CD14-positive monocyte (primary cell): ENCODE measurements around the gene COL2A1. TPM values are rescaled to one million over a fixed set of nuclear protein-coding genes. Genes with fewer than 3 reads are reported as not detected.

Source experiments
- DNase-seq, 3 donors: peaks; one replicate each; pipeline ENCODE4 v3.0.0-alpha.2; 2011 to 2022
- H2AFZ ChIP-seq: 2 replicates; pipeline ENCODE4 v1.6.0; 2012; ENCODE audit warnings: mild to moderate bottlenecking, low read depth, low read length, inconsistent platforms; ENCODE audit not compliant: insufficient read depth, poor library complexity, severe bottlenecking
- H3K27ac ChIP-seq, 2 donors: 1 replicate in 1 of 2; 2 replicates in 1 of 2; pipeline ENCODE4 v1.5.1; 2012 to 2013; ENCODE audit warnings: low read length in 2 of 2, control low read depth in 1 of 2, inconsistent platforms in 1 of 2, low read depth in 1 of 2, mild to moderate bottlenecking in 1 of 2
- H3K27me3 ChIP-seq, 2 donors: one replicate each; pipeline versions ENCODE4 v1.6.0 to v1.6.1; 2011 to 2013; ENCODE audit warnings: low read length in 2 of 2; ENCODE audit not compliant: control insufficient read depth in 2 of 2, insufficient read depth in 2 of 2
- H3K36me3 ChIP-seq, 2 donors: replicated peaks in 1 of 2; 1 replicate in 1 of 2; 2 replicates in 1 of 2; pipeline versions ENCODE4 v1.5.1 to v1.6.1; 2012 to 2013; ENCODE audit warnings: low read length in 2 of 2, control low read depth in 1 of 2, inconsistent platforms in 1 of 2, mild to moderate bottlenecking in 1 of 2; ENCODE audit not compliant: insufficient read depth in 2 of 2, control insufficient read depth in 1 of 2
- H3K4me1 ChIP-seq, 2 donors: 1 replicate in 1 of 2; 2 replicates in 1 of 2; pipeline versions ENCODE4 v1.5.1 to v1.6.1; 2012 to 2013; ENCODE audit warnings: low read length in 2 of 2, control low read depth in 1 of 2, inconsistent platforms in 1 of 2, mild to moderate bottlenecking in 1 of 2, moderate library complexity in 1 of 2; ENCODE audit not compliant: insufficient read depth in 2 of 2, control insufficient read depth in 1 of 2
- H3K4me2 ChIP-seq: replicated peaks from 2 replicates; pipeline ENCODE3; 2012; ENCODE audit warnings: low read length, moderate library complexity, mild to moderate bottlenecking; ENCODE audit not compliant: poor library complexity, severe bottlenecking; ENCODE audit errors: extremely low read depth
- H3K4me3 ChIP-seq, 3 experiments: fragments of 200-600 bp in 1 of 3; sonication (generic) in 1 of 3; replicated peaks in 1 of 3; 1 replicate in 2 of 3; 2 replicates in 1 of 3; pipeline ENCODE4 v1.5.1; 2011 to 2013; ENCODE audit warnings: low read length in 3 of 3, mild to moderate bottlenecking in 3 of 3, control low read depth in 2 of 3, low read depth in 2 of 3, inconsistent platforms in 1 of 3, moderate library complexity in 1 of 3
- H3K79me2 ChIP-seq: 2 replicates; pipeline ENCODE4 v1.6.0; 2012; ENCODE audit warnings: mild to moderate bottlenecking, control low read depth, inconsistent platforms, low read length, moderate library complexity; ENCODE audit not compliant: insufficient read depth
- H3K9ac ChIP-seq: 2 replicates; pipeline ENCODE4 v1.6.0; 2017; ENCODE audit warnings: low read length, mild to moderate bottlenecking; ENCODE audit not compliant: insufficient read depth, poor library complexity, severe bottlenecking
- H3K9me3 ChIP-seq, 2 donors: replicated peaks in 1 of 2; 1 replicate in 1 of 2; 2 replicates in 1 of 2; pipeline versions ENCODE4 v1.5.1 to v1.6.1; 2012 to 2013; ENCODE audit warnings: low read length in 2 of 2, control low read depth in 1 of 2; ENCODE audit not compliant: control insufficient read depth in 1 of 2, insufficient read depth in 1 of 2
- H4K20me1 ChIP-seq: 2 replicates; pipeline ENCODE4 v1.6.0; 2012; ENCODE audit warnings: mild to moderate bottlenecking, low read length, control low read depth, moderate library complexity; ENCODE audit not compliant: insufficient read depth
- H3K27ac Mint-ChIP-seq, 7 donors: one replicate each; pipeline ENCODE4 v1.8.0; 2020; ENCODE audit warnings: mild to moderate bottlenecking in 7 of 7, mixed read lengths in 7 of 7, moderate library complexity in 6 of 7, inconsistent platforms in 2 of 7
- H3K27me3 Mint-ChIP-seq, 3 donors: one replicate each; pipeline ENCODE4 v1.8.0; 2021 to 2022; ENCODE audit warnings: low read depth in 3 of 3, mild to moderate bottlenecking in 3 of 3, mixed read lengths in 3 of 3, moderate library complexity in 3 of 3, inconsistent platforms in 1 of 3
- H3K36me3 Mint-ChIP-seq, 2 donors: one replicate each; pipeline ENCODE4 v1.8.0; 2020; ENCODE audit warnings: mixed read lengths in 2 of 2, inconsistent platforms in 1 of 2, mild to moderate bottlenecking in 1 of 2
- H3K4me1 Mint-ChIP-seq: one replicate; pipeline ENCODE4 v1.8.0; 2020; ENCODE audit warnings: mild to moderate bottlenecking, mixed read lengths
- H3K4me3 Mint-ChIP-seq, 2 donors: one replicate each; pipeline ENCODE4 v1.8.0; 2020; ENCODE audit warnings: mild to moderate bottlenecking in 2 of 2, mixed read lengths in 2 of 2, moderate library complexity in 1 of 2
- H3K9me3 Mint-ChIP-seq, 7 donors: one replicate each; pipeline ENCODE4 v1.8.0; 2020 to 2022; ENCODE audit warnings: mixed read lengths in 7 of 7, mild to moderate bottlenecking in 6 of 7, moderate library complexity in 6 of 7, inconsistent platforms in 2 of 7
- CTCF ChIP-seq: fragments of 200-600 bp; IDR thresholded peaks from one replicate; pipeline ENCODE4 v1.8.0; 2022; ENCODE audit warnings: antibody characterized with exemption, mild to moderate bottlenecking
- WGBS: methylation state at CpG from one replicate; pipeline ENCODE4 v1.1.5; 2013; ENCODE audit warnings: missing lambda C conversion rate; ENCODE audit not compliant: insufficient coverage; 5-methylcytosine and 5-hydroxymethylcytosine counted together
- intact Hi-C, 2 donors: fragments of 100-400 bp; cut with micrococcal nuclease; formaldehyde crosslinking; loops; one replicate each; pipeline versions ENCODE4 v1.15.0 to v1.15.1; 2023
- polyA plus RNA-seq, 3 donors: library from polyadenylated mRNA; depleted of rRNA in 1 of 3; unstranded in 2 of 3; stranded (reverse) in 1 of 3; fragments of 300-500 nt in 2 of 3; fragments of >200 nt in 1 of 3; fragmentation: Illumina TruSeq in 2 of 3; gene quantifications; 1 replicate in 2 of 3; 2 replicates in 1 of 3; pipeline ENCODE4 v1.2.3, GENCODE V29; 2012 to 2021

COL2A1 gene
- polyA plus RNA-seq, 3 donors: not detected

GRCh38 chr12:47991106-47992061, 12.9 kb downstream of the COL2A1 start:
- no peak overlapping the region for H3K9ac ChIP-seq
- H3K4me2 ChIP-seq: no peak overlapping the region
- Mint-ChIP-seq H3K4me1 (peaks cover 14% of the 10 kb centered on the region), H3K36me3 (no peaks in the 10 kb centered on the region), H3K27ac (no peak overlapping the region), H3K9me3 (peaks cover 0 to 1% (median 0%) of the 10 kb centered on the region in 7 donors), H3K27me3 (peaks cover 26 to 65% (median 56%) of the 10 kb centered on the region in 3 donors), H3K4me3 (no peak overlapping the region)
- H3K4me1 ChIP-seq: no peaks in the 10 kb centered on the region
- H3K27me3 ChIP-seq: peaks cover 0 to 21% of the 10 kb centered on the region in 2 donors
- H3K4me3 ChIP-seq: no peak overlapping the region
- no peak for DNase-seq
- no peak overlapping the region for H2AFZ ChIP-seq
- intact Hi-C loops: no loop called here
- no peak for TF ChIP-seq CTCF
- H3K27ac ChIP-seq: no peak overlapping the region
- no peaks in the 10 kb centered on the region for H3K9me3 ChIP-seq
- WGBS: 87% methylated on average over 7 of the region's 13 CpGs
- no peaks in the 10 kb centered on the region for H3K36me3 ChIP-seq
- no peaks in the 10 kb centered on the region for H4K20me1 ChIP-seq
- H3K79me2 ChIP-seq: no peaks in the 10 kb centered on the region

- Histone ChIP-seq H3K4me1 (no peaks in the 10 kb centered on the region), H3K27me3 (peaks cover 0 to 21% of the 10 kb centered on the region in 2 donors), H4K20me1 (no peaks in the 10 kb centered on the region), H3K4me3 (no peak overlapping the region), H3K79me2 (no peaks in the 10 kb centered on the region), H2AFZ (no peak overlapping the region), H3K4me2 (no peak overlapping the region), H3K27ac (no peak overlapping the region), H3K36me3 (no peaks in the 10 kb centered on the region), H3K9ac (no peak overlapping the region), H3K9me3 (no peaks in the 10 kb centered on the region)
- no peaks in the 10 kb centered on the region for H3K36me3 Mint-ChIP-seq
- intact Hi-C loops: no loop called here
- H3K4me3 Mint-ChIP-seq: peak overlapping the region in 1 of 2 donors; percentile 51
- peaks cover 0 to 1% (median 0%) of the 10 kb centered on the region in 7 donors for H3K9me3 Mint-ChIP-seq
- no peak for TF ChIP-seq CTCF
- no CpG with 5 or more reads among the region's 7 CpGs for WGBS
- H3K4me1 Mint-ChIP-seq: peaks cover 14% of the 10 kb centered on the region
- H3K27me3 Mint-ChIP-seq: peaks cover 27 to 62% (median 55%) of the 10 kb centered on the region in 3 donors
- no peak overlapping the region for H3K27ac Mint-ChIP-seq
- no peak for DNase-seq
Observed at GRCh38 chr12:47990351-47991105, 13.7 kb downstream of the COL2A1 start.
